ENCODE results near the gene CHRDL2. TPM values are rescaled to one million over a fixed set of nuclear protein-coding genes. Genes with fewer than 3 reads are reported as not detected.
A peak's percentile ranks its signal among the peaks of the same experiment; 100 is the strongest.
"Not testable (repeated sequence)": the region's sequence is repeated elsewhere in the genome, so short reads cannot be mapped to it uniquely, and the experiment has no call there.

CHRDL2 gene
- total RNA-seq, 1 donor from 2014 or later: 8.8 TPM

- DNase-seq (ENCODE audit: low spot score) (peak; percentile 22), ATAC-seq (no peak)
These were observed 57.4 kb downstream of the CHRDL2 start for GRCh38 chr11:74673693-74674360.

DNA sequence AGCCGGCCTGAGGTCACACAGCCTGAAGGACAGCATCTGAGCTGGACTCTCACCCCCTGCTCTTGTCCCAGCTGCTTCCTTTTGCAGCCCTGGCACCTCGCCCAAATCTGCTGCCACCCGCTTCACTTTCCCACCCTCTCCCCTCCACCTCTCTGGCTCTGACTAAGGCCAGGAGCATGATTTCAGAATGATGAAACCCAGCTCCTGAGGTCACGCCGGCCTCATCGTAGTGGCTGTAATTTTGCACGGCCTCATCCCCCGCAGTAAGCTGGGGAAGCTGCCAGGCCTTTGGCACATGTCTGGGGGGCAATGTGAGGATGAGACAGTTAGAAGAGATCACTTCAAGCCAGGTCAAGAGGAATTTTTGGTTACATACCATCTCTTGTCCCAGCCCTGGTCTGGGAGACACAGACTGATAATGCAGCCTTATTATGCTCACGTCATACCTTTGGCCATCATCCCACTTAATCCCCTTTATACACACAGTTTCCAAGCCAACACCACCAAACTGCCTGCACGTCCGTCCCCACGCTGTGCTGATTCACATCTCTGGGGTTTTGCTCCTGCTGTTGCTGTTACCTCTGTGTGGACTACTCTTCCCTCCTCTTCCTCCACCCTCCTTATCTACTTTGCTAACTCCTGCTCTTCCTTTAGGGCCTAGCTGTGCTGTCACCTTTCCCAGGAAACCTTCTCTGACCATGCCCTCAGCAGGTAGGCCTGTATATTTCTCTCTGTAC, 58.1 kb downstream of the CHRDL2 start:
- ATAC-seq: peak; percentile 67
- DNase-seq (ENCODE audit: low spot score): peak; percentile 41

GRCh38 chr11:74672332-74672955, 58.8 kb downstream of the CHRDL2 start:
- DNase-seq (ENCODE audit: low spot score) (no peak), ATAC-seq (no peak)

DNA sequence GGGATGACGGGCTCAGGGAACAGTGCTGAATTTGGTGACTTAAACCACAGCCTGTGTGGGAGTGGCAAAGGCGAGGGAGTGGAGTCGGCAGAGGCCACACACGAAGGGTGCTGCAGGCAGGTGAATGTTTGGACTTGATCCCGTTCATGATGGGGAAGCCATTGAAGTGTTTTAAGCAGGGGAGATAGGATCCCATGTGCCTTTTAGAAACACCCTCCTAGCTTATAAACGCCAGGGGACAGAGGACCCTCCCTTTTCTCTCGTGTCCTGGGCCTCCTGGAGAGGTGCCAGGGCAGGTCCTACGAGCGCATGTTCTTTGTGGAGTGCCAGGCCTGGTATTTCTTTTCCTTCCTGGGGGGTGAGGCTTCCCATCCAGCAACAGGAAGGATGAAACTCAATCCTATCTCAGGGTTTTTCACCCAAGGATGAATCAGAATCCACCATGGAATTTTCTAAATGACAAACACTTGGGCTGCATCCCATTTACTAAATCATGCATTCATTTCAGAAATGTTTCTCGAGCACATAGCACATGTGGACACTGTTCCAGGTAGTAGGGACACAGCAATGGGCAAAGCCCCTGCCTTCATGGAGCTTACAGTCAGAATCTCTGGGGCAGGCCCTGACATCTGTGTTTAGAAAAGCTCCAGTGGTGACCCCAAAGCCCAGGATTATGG, 59.6 kb downstream of the CHRDL2 start:
- ATAC-seq: no peak
- DNase-seq (ENCODE audit: low spot score): no peak

GRCh38 chr11:74670171-74670570, 61.1 kb downstream of the CHRDL2 start:
- ATAC-seq: no peak
- no peak for DNase-seq (ENCODE audit: low spot score)

DNA sequence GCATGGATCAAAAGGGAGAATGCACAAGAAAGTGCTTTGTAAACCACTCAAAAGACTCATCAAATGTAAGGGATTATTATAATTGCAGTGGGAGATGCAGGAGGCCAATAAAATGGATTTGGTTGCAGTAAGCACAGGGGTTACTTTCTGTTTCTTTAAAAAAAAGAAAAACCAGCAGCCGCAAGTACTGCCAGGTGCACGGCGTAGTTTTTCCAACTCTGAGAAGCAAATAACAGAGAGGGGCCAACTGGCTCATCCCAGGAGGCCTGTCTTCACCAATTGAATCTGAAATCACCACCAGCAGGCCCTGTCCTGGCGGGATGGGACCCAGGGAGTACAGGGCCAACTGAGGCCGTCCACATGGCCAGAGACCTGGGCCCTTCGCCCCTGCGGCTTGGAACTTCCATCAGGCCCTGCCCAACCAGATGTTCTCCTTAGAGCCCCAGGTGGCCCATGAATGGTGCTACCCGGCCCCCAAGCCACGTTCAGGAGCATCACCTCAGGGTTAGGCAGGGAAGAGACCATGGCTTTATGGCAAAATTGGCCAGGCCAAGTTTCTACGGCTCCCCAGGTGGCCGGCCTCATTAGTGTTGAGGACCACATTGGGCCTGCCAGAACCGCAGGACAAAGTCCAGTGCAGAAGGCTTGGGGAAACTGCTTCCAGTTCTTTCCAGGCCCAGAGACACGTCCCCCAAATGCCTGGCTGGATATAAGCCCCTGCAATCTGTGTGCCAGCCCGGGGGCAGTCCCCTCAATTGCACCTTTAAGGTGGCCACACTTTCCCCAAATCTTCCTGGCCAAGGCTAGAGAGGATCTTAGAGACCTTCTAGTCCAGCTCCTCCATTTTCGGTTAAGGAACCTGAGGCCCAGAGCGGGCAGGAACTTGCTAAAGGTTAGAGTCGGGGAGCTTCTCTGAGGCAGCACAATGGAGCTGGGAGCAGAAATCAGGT, 61.7 kb downstream of the CHRDL2 start:
- DNase-seq (ENCODE audit: low spot score): no peak
- no peak for ATAC-seq

DNA sequence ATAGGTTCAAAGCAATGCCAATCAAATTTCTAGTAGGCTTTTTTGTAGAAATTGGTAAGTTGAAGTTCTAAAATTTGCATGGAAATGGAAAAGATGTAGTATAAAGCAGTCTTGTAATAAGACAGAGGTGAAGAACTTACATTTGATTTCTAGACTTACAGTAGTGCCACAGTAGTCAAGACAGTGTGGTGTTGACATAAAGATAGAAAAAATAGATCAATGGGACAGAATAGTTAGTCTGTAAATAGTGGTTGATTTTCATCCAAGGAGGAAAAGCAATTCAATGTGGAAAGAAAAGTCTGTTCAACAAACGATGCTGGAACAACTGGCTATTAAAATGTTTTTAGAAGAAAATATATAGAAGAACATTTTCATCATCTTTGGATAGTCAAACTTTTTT, 67.9 kb downstream of the CHRDL2 start:
- DNase-seq (ENCODE audit: low spot score): no peak
- ATAC-seq: peak; percentile 16

- ATAC-seq: peak; percentile 99
- peak; percentile 64 for DNase-seq (ENCODE audit: low spot score)
These were observed 68.6 kb downstream of the CHRDL2 start for GRCh38 chr11:74662487-74663103.

- not testable (repeated sequence) for ATAC-seq
These were observed 72.1 kb downstream of the CHRDL2 start for GRCh38 chr11:74659124-74659523.

DNA sequence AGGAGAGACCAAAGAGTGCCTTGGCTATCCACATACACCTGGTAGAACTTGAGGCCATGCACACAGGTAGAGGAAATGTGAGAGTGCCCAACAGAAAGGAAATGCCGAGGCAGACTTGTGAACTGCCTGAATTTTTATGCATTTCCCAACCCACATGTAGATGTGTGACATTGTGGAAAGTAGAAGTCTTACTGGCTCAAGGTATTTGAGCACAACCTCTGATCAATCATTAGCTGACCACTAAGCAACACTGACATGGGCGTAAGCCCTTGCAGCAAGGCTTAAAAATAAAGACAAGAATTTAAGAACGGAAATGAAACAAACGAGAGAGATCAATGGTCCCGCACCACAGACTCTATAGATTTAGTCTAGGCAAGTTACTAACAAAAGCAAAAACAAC, 76.2 kb downstream of the CHRDL2 start:
- ATAC-seq: peak; percentile 19
- no peak for DNase-seq (ENCODE audit: low spot score)

More at GRCh38 chr11:74659124-74659523, 72.1 kb downstream of the CHRDL2 start:
- not testable (repeated sequence) for DNase-seq (ENCODE audit: low spot score)

DNA sequence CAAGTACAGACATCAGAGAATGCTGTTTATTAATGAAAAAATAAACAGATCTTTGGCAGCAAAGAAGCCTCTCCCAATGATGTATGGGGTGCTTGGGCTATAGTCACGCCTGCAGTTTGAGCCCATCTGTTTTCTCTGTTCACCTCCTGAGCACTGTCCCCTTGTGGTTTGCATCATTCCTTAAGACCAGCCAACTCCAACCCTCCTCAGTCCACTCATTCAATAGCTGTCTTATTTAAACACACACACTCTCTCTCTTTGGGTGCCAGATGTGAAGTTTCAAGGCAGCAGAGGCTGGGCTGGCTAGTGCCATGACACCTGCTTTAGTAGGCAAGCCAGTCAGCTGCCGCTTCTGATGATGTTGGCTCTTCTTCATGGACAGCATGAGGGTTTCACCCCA, 80.7 kb downstream of the CHRDL2 start:
- ATAC-seq (no peak), DNase-seq (ENCODE audit: low spot score) (no peak)

DNA sequence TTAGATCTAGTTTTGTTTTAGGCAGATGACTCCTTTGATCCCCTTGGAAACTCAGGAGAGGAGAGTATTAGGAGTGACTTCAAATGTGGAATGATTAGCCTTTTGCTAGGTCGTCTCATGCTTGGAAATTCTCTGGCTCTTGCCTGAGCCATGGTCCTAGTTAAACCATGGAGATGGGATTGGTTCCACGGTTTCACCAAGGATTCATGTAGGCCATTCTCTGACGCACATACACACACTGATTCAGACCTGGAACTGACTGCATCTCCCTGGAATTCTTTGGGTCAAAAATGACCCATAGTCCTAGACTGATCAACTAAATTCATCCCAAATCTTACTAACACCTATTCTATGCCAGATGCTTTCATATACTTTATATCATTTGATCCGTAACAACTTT, 82.3 kb downstream of the CHRDL2 start:
- DNase-seq (ENCODE audit: low spot score): no peak
- ATAC-seq: no peak

DNA sequence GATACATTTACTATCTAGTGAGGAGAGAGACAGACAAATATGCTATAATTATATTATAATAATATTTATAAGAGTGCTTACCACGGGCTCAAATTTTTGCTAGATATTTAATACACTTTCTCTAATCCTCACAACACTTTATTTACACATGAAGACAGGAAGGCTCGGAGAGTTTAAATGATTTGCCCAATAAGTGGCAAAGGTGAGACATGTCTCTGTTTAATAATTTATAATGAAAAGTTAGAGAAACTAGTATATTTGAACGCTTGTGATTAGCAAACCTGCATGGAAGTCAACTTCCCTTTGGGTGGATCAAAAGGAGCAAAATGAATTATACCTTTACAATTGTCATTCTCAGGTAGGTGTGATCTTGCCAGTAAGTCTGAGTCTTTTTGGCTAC, 83.4 kb downstream of the CHRDL2 start:
- DNase-seq (ENCODE audit: low spot score) (no peak), ATAC-seq (peak; percentile 60)

DNA sequence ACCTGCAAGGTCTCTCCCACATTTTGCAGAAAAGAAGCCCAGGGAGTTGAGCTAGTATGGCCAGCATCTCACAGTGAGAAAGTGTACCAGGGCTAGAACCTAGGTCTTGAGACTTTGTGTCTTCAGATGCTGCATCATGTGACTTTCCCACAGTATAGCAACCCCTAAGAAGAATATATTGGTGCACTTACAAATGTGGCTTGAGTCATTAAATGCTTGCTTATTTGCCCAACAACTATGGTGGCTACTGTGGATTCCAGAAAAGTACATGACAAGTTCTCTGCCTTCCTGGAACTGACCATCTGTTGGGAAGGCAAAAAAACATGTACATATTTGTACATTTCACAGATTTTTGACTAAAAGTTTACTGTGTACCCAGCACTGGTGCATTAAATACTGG, 83.8 kb downstream of the CHRDL2 start:
- DNase-seq (ENCODE audit: low spot score): no peak
- ATAC-seq: no peak

- ATAC-seq: no peak
- no peak for DNase-seq (ENCODE audit: low spot score)
These were observed 84.3 kb downstream of the CHRDL2 start for GRCh38 chr11:74646954-74647353.

Other genes with a start within 250 kb of the CHRDL2 start
- 2.7 TPM for gene LIPT2, start 237.7 kb downstream of the CHRDL2 start, total RNA-seq
- gene POLD3, start 138.8 kb downstream of the CHRDL2 start, total RNA-seq: 3.0 TPM
- 4.6 TPM for gene RNF169, start 17.4 kb upstream of the CHRDL2 start, total RNA-seq
- gene XRRA1, start 217.7 kb upstream of the CHRDL2 start, total RNA-seq: 12.2 TPM
- 104 TPM for gene SPCS2, start 217.8 kb upstream of the CHRDL2 start, total RNA-seq

All from left lobe of liver (tissue), 2 donors.